Measurements from ENCODE around the gene HES4. TPM values are rescaled to one million over a fixed set of nuclear protein-coding genes. Genes with fewer than 3 reads are reported as not detected.
"Not testable (repeated sequence)": the region's sequence is repeated elsewhere in the genome, so short reads cannot be mapped to it uniquely, and the experiment has no call there.

The HES4 gene
- total and polyA plus RNA-seq, 4 donors, result 3.6 to 82.3 (median 39.4) TPM

GRCh38 chr1:997993-998744 lies 1.7 kb downstream of the HES4 start:
- H3K27ac ChIP-seq (ENCODE audit: low read depth in 1 of 2, low read length in 2 of 2), result no peak overlapping the region
- intact Hi-C loops (cut with DNase I), result no loop called here
- no peaks in the 10 kb centered on the region for H3K27me3 ChIP-seq (ENCODE audit: control insufficient read depth in 1 of 2, insufficient read depth in 2 of 2, low read length in 1 of 2)
- no peaks in the 10 kb centered on the region for H3K36me3 ChIP-seq (ENCODE audit: control insufficient read depth in 1 of 2, insufficient read depth in 2 of 2, low read length in 1 of 2)
- peak overlapping the region; percentile 62 to 69 for H3K4me3 ChIP-seq (ENCODE audit: low read length in 2 of 2)
- 24 to 34% methylated on average over 63 to 75 of the region's 75 CpGs for WGBS, 2 donors
- no peaks in the 10 kb centered on the region for H3K4me1 ChIP-seq (ENCODE audit: control insufficient read depth in 1 of 2, insufficient read depth in 2 of 2, low read length in 2 of 2)
- DNase-seq (no peak), ATAC-seq (ENCODE audit: low FRiP score) (no peak)
- H3K9me3 ChIP-seq (ENCODE audit: control insufficient read depth, low read length), result no peaks in the 10 kb centered on the region

- no peak overlapping the region for H3K27ac ChIP-seq (ENCODE audit: low read depth in 1 of 2, low read length in 2 of 2)
- no peaks in the 10 kb centered on the region for H3K36me3 ChIP-seq (ENCODE audit: control insufficient read depth in 1 of 2, insufficient read depth in 2 of 2, low read length in 1 of 2)
- no peaks in the 10 kb centered on the region for H3K27me3 ChIP-seq (ENCODE audit: control insufficient read depth in 1 of 2, insufficient read depth in 2 of 2, low read length in 1 of 2)
- H3K9me3 ChIP-seq (ENCODE audit: control insufficient read depth, low read length), result no peaks in the 10 kb centered on the region
- H3K4me1 ChIP-seq (ENCODE audit: control insufficient read depth in 1 of 2, insufficient read depth in 2 of 2, low read length in 2 of 2), result no peaks in the 10 kb centered on the region
- intact Hi-C loops (cut with DNase I), result no loop called here
- WGBS, 2 donors, result 81 to 84% methylated on average over 3 of the region's 3 CpGs
- H3K4me3 ChIP-seq (ENCODE audit: low read length in 2 of 2), result no peak overlapping the region
- ATAC-seq (ENCODE audit: low FRiP score), result no peak
- DNase-seq, result no peak
These were observed 2.2 kb downstream of the HES4 start for GRCh38 chr1:997713-997992.

GRCh38 chr1:996851-997712 lies 2.8 kb downstream of the HES4 start:
- Histone ChIP-seq H3K27ac (ENCODE audit: low read depth in 1 of 2, low read length in 2 of 2) (no peak overlapping the region), H3K4me1 (ENCODE audit: control insufficient read depth in 1 of 2, insufficient read depth in 2 of 2, low read length in 2 of 2) (no peaks in the 10 kb centered on the region), H3K9me3 (ENCODE audit: control insufficient read depth, low read length) (no peaks in the 10 kb centered on the region), H3K4me3 (ENCODE audit: low read length in 2 of 2) (no peak overlapping the region), H3K36me3 (ENCODE audit: control insufficient read depth in 1 of 2, insufficient read depth in 2 of 2, low read length in 1 of 2) (no peaks in the 10 kb centered on the region), H3K27me3 (ENCODE audit: control insufficient read depth in 1 of 2, insufficient read depth in 2 of 2, low read length in 1 of 2) (no peaks in the 10 kb centered on the region)
- 76 to 80% methylated on average over 20 to 24 of the region's 24 CpGs for WGBS, 2 donors
- DNase-seq (no peak), ATAC-seq (ENCODE audit: low FRiP score) (no peak)
- intact Hi-C loops (cut with DNase I), result no loop called here

GRCh38 chr1:995665-996633 lies 3.9 kb downstream of the HES4 start:
- Histone ChIP-seq H3K4me3 (ENCODE audit: low read length in 2 of 2) (no peak overlapping the region), H3K27me3 (ENCODE audit: control insufficient read depth in 1 of 2, insufficient read depth in 2 of 2, low read length in 1 of 2) (no peaks in the 10 kb centered on the region), H3K9me3 (ENCODE audit: control insufficient read depth, low read length) (no peaks in the 10 kb centered on the region), H3K4me1 (ENCODE audit: control insufficient read depth in 1 of 2, insufficient read depth in 2 of 2, low read length in 2 of 2) (no peaks in the 10 kb centered on the region), H3K27ac (ENCODE audit: low read depth in 1 of 2, low read length in 2 of 2) (no peak overlapping the region), H3K36me3 (ENCODE audit: control insufficient read depth in 1 of 2, insufficient read depth in 2 of 2, low read length in 1 of 2) (no peaks in the 10 kb centered on the region)
- WGBS, 2 donors, result 40 to 49% methylated on average over 26 to 30 of the region's 30 CpGs
- ATAC-seq (ENCODE audit: low FRiP score) (no peak), DNase-seq (no peak)
- intact Hi-C loops (cut with DNase I), result no loop called here

DNA sequence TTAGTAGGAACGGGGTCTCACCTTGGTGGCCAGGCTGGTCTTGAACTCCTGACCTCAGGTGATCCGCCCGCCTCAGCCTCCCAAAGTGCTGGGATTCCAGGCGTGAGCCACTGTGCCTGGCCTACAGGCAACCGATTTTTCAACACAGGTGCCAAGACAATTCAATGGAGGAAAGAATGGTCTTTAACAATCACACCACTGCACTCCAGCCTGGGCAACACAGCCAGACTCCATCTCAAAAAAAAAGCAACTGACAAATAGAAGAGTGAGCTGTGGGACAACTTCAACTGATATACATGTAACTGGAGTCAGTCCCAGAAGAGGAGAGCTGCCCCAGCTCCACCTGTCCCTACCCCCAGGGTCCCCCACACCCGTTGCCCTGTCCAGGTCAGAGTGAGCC lies 5.4 kb downstream of the HES4 start:
- H3K4me1 ChIP-seq (ENCODE audit: control insufficient read depth in 1 of 2, insufficient read depth in 2 of 2, low read length in 2 of 2); H3K27me3 ChIP-seq (ENCODE audit: control insufficient read depth in 1 of 2, insufficient read depth in 2 of 2, low read length in 1 of 2); DNase-seq; H3K27ac ChIP-seq (ENCODE audit: low read depth in 1 of 2, low read length in 2 of 2); ATAC-seq (ENCODE audit: low FRiP score); H3K9me3 ChIP-seq (ENCODE audit: control insufficient read depth, low read length); H3K4me3 ChIP-seq (ENCODE audit: low read length in 2 of 2); intact Hi-C loops (cut with DNase I); H3K36me3 ChIP-seq (ENCODE audit: control insufficient read depth in 1 of 2, insufficient read depth in 2 of 2, low read length in 1 of 2): not testable (repeated sequence)
- 84 to 88% methylated on average over 6 of the region's 6 CpGs for WGBS, 2 donors

DNA sequence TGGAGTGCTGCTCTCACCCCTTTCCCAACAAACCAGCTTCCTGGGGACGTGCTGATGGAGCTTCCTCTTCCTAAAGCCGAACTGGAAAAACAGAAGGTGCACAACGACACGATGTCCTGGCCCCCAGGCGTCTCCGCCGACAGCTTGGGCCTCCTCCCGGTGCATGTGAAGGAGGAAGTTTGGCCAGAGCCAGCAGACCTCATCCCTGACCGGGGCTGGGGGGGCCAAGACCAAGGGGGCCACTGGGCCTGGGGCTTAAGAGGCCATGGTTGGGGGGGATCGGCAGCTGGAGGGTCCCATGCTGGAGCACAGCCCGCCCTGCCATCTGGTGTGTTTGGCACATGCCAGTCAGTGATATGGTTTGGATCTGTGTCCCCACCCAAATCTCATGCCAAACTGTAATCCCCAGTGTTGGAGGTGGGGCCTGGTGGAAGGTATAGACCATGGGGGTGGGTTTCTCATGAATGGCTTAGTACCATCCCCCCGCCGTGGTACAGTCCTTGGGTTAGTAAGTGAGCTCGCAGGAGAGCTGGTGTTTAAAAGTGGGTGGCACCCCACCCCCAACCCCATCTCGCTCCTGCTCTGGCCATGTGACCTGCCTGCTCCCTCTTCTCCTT lies 6.4 kb downstream of the HES4 start:
- 74 to 81% methylated on average over 15 of the region's 15 CpGs for WGBS, 2 donors
- Histone ChIP-seq H3K27ac (ENCODE audit: low read depth in 1 of 2, low read length in 2 of 2) (no peak overlapping the region), H3K36me3 (ENCODE audit: control insufficient read depth in 1 of 2, insufficient read depth in 2 of 2, low read length in 1 of 2) (no peaks in the 10 kb centered on the region), H3K9me3 (ENCODE audit: control insufficient read depth, low read length) (no peaks in the 10 kb centered on the region), H3K27me3 (ENCODE audit: control insufficient read depth in 1 of 2, insufficient read depth in 2 of 2, low read length in 1 of 2) (no peaks in the 10 kb centered on the region), H3K4me3 (ENCODE audit: low read length in 2 of 2) (no peak overlapping the region), H3K4me1 (ENCODE audit: control insufficient read depth in 1 of 2, insufficient read depth in 2 of 2, low read length in 2 of 2) (no peaks in the 10 kb centered on the region)
- no peak for DNase-seq
- no peak for ATAC-seq (ENCODE audit: low FRiP score)
- intact Hi-C loops (cut with DNase I), result no loop called here

DNA sequence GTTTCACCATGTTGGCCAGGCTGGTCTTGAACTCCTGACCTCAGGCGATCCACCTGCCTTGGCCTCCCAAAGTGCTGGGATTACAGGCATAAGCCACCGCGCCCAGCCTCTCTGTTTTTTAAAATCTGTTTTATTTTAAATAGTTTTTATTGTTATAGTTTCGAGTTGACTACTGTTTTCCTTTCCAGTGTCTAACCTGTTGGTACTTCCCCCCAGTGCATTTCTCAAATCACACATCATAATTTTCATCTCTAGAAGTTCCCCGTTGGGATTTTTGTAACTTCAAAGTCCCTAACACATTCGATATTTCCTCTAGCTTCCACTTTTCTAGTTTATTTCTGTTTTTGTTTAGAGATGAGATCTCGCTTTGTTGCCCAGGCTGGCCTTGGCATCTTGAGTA lies 7.5 kb downstream of the HES4 start:
- Histone ChIP-seq H3K4me3 (ENCODE audit: low read length in 2 of 2) (no peak overlapping the region), H3K4me1 (ENCODE audit: control insufficient read depth in 1 of 2, insufficient read depth in 2 of 2, low read length in 2 of 2) (no peaks in the 10 kb centered on the region), H3K9me3 (ENCODE audit: control insufficient read depth, low read length) (no peaks in the 10 kb centered on the region), H3K36me3 (ENCODE audit: control insufficient read depth in 1 of 2, insufficient read depth in 2 of 2, low read length in 1 of 2) (no peaks in the 10 kb centered on the region), H3K27me3 (ENCODE audit: control insufficient read depth in 1 of 2, insufficient read depth in 2 of 2, low read length in 1 of 2) (no peaks in the 10 kb centered on the region), H3K27ac (ENCODE audit: low read depth in 1 of 2, low read length in 2 of 2) (no peak overlapping the region)
- ATAC-seq (ENCODE audit: low FRiP score) (no peak), DNase-seq (no peak)
- intact Hi-C loops (cut with DNase I), result no loop called here
- WGBS, 2 donors, result 95 to 96% methylated on average over 7 of the region's 7 CpGs

DNA sequence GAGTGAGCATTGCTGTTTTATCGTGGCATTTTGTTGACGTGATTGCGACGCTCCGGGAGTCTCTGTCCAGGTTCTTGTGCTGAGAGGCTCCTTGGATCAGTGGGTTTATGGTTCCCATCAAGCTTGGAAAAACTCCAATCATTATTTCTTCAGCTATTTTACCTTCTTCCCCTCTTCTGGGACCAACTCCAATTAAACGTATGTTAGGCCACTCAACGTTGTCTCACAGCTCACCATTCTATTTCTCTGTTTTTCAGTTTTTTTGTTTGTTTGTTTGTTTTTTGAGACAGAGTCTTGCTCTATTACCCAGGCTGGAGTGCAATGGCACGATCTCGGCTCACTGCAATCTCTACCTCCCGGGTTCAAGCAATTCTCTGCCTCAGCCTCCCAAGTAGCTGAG lies 8.0 kb downstream of the HES4 start:
- WGBS, 2 donors, result 98% methylated on average over 10 of the region's 10 CpGs
- Histone ChIP-seq H3K4me3 (ENCODE audit: low read length in 2 of 2) (no peak overlapping the region), H3K27me3 (ENCODE audit: control insufficient read depth in 1 of 2, insufficient read depth in 2 of 2, low read length in 1 of 2) (no peaks in the 10 kb centered on the region), H3K4me1 (ENCODE audit: control insufficient read depth in 1 of 2, insufficient read depth in 2 of 2, low read length in 2 of 2) (no peaks in the 10 kb centered on the region), H3K36me3 (ENCODE audit: control insufficient read depth in 1 of 2, insufficient read depth in 2 of 2, low read length in 1 of 2) (no peaks in the 10 kb centered on the region), H3K9me3 (ENCODE audit: control insufficient read depth, low read length) (no peaks in the 10 kb centered on the region), H3K27ac (ENCODE audit: low read depth in 1 of 2, low read length in 2 of 2) (no peak overlapping the region)
- no peak for ATAC-seq (ENCODE audit: low FRiP score)
- DNase-seq, result no peak
- intact Hi-C loops (cut with DNase I), result no loop called here

Measured in aorta (tissue), 5 donors.